ENCODE measurements around the gene SNX3.

- TF ChIP-seq PATZ1 (CRISPR knock-in tag; IDR thresholded peaks at IDR 0.05; ENCODE audit: borderline replicate concordance): no peak
- no peak for TF ChIP-seq RARB (CRISPR knock-in tag; IDR thresholded peaks at IDR 0.05)
- TF ChIP-seq ISL1 (CRISPR knock-in tag; IDR thresholded peaks at IDR 0.05): no peak
- TF ChIP-seq ARNTL (CRISPR knock-in tag; IDR thresholded peaks at IDR 0.05; ENCODE audit: borderline replicate concordance, low read depth): no peak
- no peak for TF ChIP-seq TCF4 (CRISPR knock-in tag; IDR thresholded peaks at IDR 0.05; ENCODE audit: borderline replicate concordance)
- no peak for TF ChIP-seq ZC3H10 (CRISPR knock-in tag; IDR thresholded peaks at IDR 0.05)
- TF ChIP-seq TOX (CRISPR knock-in tag; IDR thresholded peaks at IDR 0.05; ENCODE audit: borderline replicate concordance): no peak
- no peak for TF ChIP-seq CREB5 (CRISPR knock-in tag; IDR thresholded peaks at IDR 0.05; ENCODE audit: low read depth)
- no peak for TF ChIP-seq CSRNP3 (CRISPR knock-in tag; IDR thresholded peaks at IDR 0.05)
- no peak for TF ChIP-seq CSDC2 (CRISPR knock-in tag; IDR thresholded peaks at IDR 0.05)
- TF ChIP-seq BACH2 (CRISPR knock-in tag; IDR thresholded peaks at IDR 0.05; ENCODE audit: borderline replicate concordance): no peak
- no peak for TF ChIP-seq ZNF8 (CRISPR knock-in tag; IDR thresholded peaks at IDR 0.05)
- TF ChIP-seq POU6F1 (CRISPR knock-in tag; IDR thresholded peaks at IDR 0.05; ENCODE audit: borderline replicate concordance, low read depth): no peak
- no peak for TF ChIP-seq GLIS3 (CRISPR knock-in tag; IDR thresholded peaks at IDR 0.05)
Measured at GRCh38 chr6:108260126-108260808, 573 bp downstream of the SNX3 start.

Measured in SK-N-SH treated with all-trans-retinoic acid at 6 μM for 48 hours (cell line).